WTC11 (cell line): Measurements from ENCODE around the gene RANBP10. TPM values are rescaled to one million over a fixed set of nuclear protein-coding genes. Genes with fewer than 3 reads are reported as not detected.

ENCODE experiments used
- ATAC-seq: fragments of 200-7000 bp; cut with Tn5 transposase; 2 replicates; pipeline ENCODE4 v1.10.0; 2021; ENCODE audit warnings: mild to moderate bottlenecking, moderate library complexity
- Bru-seq: library from RNA; stranded (reverse); fragments of 400-500 nt; gene quantifications from one replicate; lab custom pipeline; 2021; lab: Mats Ljungman, UMichigan
- CTCF ChIA-PET: fragments of 300-600 bp; sonication (Branson Sonifier 250); formaldehyde crosslinking; loops from one replicate; lab custom pipeline; 2021; ENCODE audit warnings: antibody characterized with exemption; lab: Charles Lee
- POLR2A ChIA-PET: fragments of 350-600 bp; sonication (Branson Sonifier 250); formaldehyde crosslinking; loops from one replicate; lab custom pipeline; 2021; ENCODE audit warnings: antibody characterized with exemption; lab: Charles Lee
- DNase-seq: peaks from one replicate; pipeline ENCODE4 v3.0.0; 2021; ENCODE audit warnings: low spot score
- H3K27ac Mint-ChIP-seq: 2 replicates; pipeline ENCODE4 v1.8.0; 2021; ENCODE audit warnings: mixed read lengths
- H3K27me3 Mint-ChIP-seq: 2 replicates; pipeline ENCODE4 v1.8.0; 2021; ENCODE audit warnings: low read depth, mild to moderate bottlenecking, moderate library complexity, mixed read lengths
- H3K36me3 Mint-ChIP-seq: 2 replicates; pipeline ENCODE4 v1.8.0; 2021; ENCODE audit warnings: mixed read lengths
- H3K4me1 Mint-ChIP-seq: 2 replicates; pipeline ENCODE4 v1.8.0; 2022; ENCODE audit warnings: mixed read lengths
- H3K4me3 Mint-ChIP-seq: 2 replicates; pipeline ENCODE4 v1.8.0; 2021; ENCODE audit warnings: mild to moderate bottlenecking, moderate library complexity, mixed read lengths
- H3K9me3 Mint-ChIP-seq: 2 replicates; pipeline ENCODE4 v1.8.0; 2021; ENCODE audit warnings: mixed read lengths
- CREB1 ChIP-seq: sonication (generic); formaldehyde crosslinking; IDR thresholded peaks from 2 replicates; pipeline ENCODE4 v1.8.0; 2023; ENCODE audit warnings: mild to moderate bottlenecking, missing genetic modification reagents
- CREM ChIP-seq: sonication (generic); formaldehyde crosslinking; IDR thresholded peaks from 2 replicates; pipeline ENCODE4 v1.8.1; 2022; ENCODE audit warnings: mild to moderate bottlenecking, missing genetic modification reagents, moderate library complexity
- GABPB1 ChIP-seq: sonication (generic); formaldehyde crosslinking; IDR thresholded peaks from 2 replicates; pipeline ENCODE4 v1.8.1; 2023; ENCODE audit warnings: mild to moderate bottlenecking, missing genetic modification reagents
- HMGA2 ChIP-seq: fragments of 250-450 bp; sonication (Bioruptor Pico); IDR thresholded peaks from 2 replicates; pipeline ENCODE4 v1.4.0; 2021; ENCODE audit warnings: mild to moderate bottlenecking, moderate library complexity
- NFYB ChIP-seq: sonication (generic); formaldehyde crosslinking; conservative IDR thresholded peaks from 2 replicates; pipeline ENCODE4 v1.8.0; 2022; ENCODE audit warnings: low read depth, missing genetic modification reagents
- RORB ChIP-seq: fragments of 250-450 bp; sonication (Bioruptor Pico); IDR thresholded peaks from 2 replicates; pipeline ENCODE4 v1.9.0; 2021; ENCODE audit warnings: mild to moderate bottlenecking
- SMAD4 ChIP-seq: sonication (generic); formaldehyde crosslinking; IDR thresholded peaks from 2 replicates; pipeline ENCODE4 v1.8.0; 2022; ENCODE audit warnings: mild to moderate bottlenecking, missing genetic modification reagents
- SP1 ChIP-seq: sonication (generic); formaldehyde crosslinking; conservative IDR thresholded peaks from 2 replicates; pipeline ENCODE4 v1.8.1; 2022; ENCODE audit warnings: missing genetic modification reagents
- TEAD1 ChIP-seq: sonication (generic); formaldehyde crosslinking; IDR thresholded peaks from 2 replicates; pipeline ENCODE4 v1.8.0; 2022; ENCODE audit warnings: mild to moderate bottlenecking, missing genetic modification reagents
- TP53 ChIP-seq: sonication (generic); formaldehyde crosslinking; IDR thresholded peaks from 2 replicates; pipeline ENCODE4 v1.8.1; 2023; ENCODE audit warnings: mild to moderate bottlenecking, missing genetic modification reagents
- ZBTB21 ChIP-seq: sonication (generic); formaldehyde crosslinking; IDR thresholded peaks from 2 replicates; pipeline ENCODE4 v1.8.1; 2023; ENCODE audit warnings: mild to moderate bottlenecking, missing genetic modification reagents, borderline replicate concordance
- ZNF138 ChIP-seq: sonication (generic); formaldehyde crosslinking; conservative IDR thresholded peaks from 2 replicates; pipeline ENCODE4 v1.8.1; 2022; ENCODE audit warnings: mild to moderate bottlenecking, moderate library complexity, missing genetic modification reagents
- ZNF263 ChIP-seq: sonication (generic); formaldehyde crosslinking; IDR thresholded peaks from 2 replicates; pipeline ENCODE4 v1.8.1; 2022; ENCODE audit warnings: low read depth, mild to moderate bottlenecking, moderate library complexity, missing genetic modification reagents
- ZNF317 ChIP-seq: sonication (generic); formaldehyde crosslinking; IDR thresholded peaks from 2 replicates; pipeline ENCODE4 v1.8.1; 2023; ENCODE audit warnings: low read depth, mild to moderate bottlenecking, moderate library complexity, missing genetic modification reagents, borderline replicate concordance
- long read RNA-seq, 3 experiments: library from RNA in 1 of 3; library from capped mRNA in 1 of 3; library from polyadenylated mRNA in 1 of 3; unstranded in 2 of 3; stranded (forward) in 1 of 3; transcript quantifications; one replicate each; pipeline ENCODE4 v2.0.0, GENCODE V29; 2021
- total RNA-seq: library from RNA; stranded (reverse); gene quantifications from 3 replicates; pipeline ENCODE4 v1.2.3, GENCODE V29; 2021
- TF ChIP-seq, protein P1 (sequence below): sonication (generic); formaldehyde crosslinking; IDR thresholded peaks from 2 replicates; pipeline ENCODE4 v1.8.0; 2022; ENCODE audit warnings: mild to moderate bottlenecking, missing genetic modification reagents
- TF ChIP-seq, protein P2 (sequence below): sonication (generic); formaldehyde crosslinking; IDR thresholded peaks from 2 replicates; pipeline ENCODE4 v1.8.1; 2023; ENCODE audit warnings: mild to moderate bottlenecking, moderate library complexity, missing genetic modification reagents
- TF ChIP-seq, protein P3 (sequence below): sonication (generic); formaldehyde crosslinking; IDR thresholded peaks from 2 replicates; pipeline ENCODE4 v1.8.1; 2023; ENCODE audit warnings: mild to moderate bottlenecking, missing genetic modification reagents
- TF ChIP-seq, protein P4 (sequence below): sonication (generic); formaldehyde crosslinking; IDR thresholded peaks from 2 replicates; pipeline ENCODE4 v1.8.1; 2023; ENCODE audit warnings: mild to moderate bottlenecking, missing genetic modification reagents, moderate library complexity

Gene RANBP10
- total RNA-seq, result 14.0 to 16.9 TPM (median 16.1 TPM) in 3 replicates
- percentile 59 among the genes with signal in this experiment for Bru-seq, nascent RNA
- long read RNA-seq, experiment 1, full-length matches to known transcripts, result 28 of 54 reads
- long read RNA-seq, experiment 1, partial matches to known transcripts, result 9 of 54 reads
- long read RNA-seq, experiment 1, other reads (novel, unspliced or antisense), result 17 of 54 reads
- long read RNA-seq, experiment 2, partial matches to known transcripts, result 1 of 13 reads
- long read RNA-seq, experiment 2, other reads (novel, unspliced or antisense), result 12 of 13 reads
- long read RNA-seq, experiment 3, partial matches to known transcripts, result 1 of 2 reads
- long read RNA-seq, experiment 3, other reads (novel, unspliced or antisense), result 1 of 2 reads

DNA sequence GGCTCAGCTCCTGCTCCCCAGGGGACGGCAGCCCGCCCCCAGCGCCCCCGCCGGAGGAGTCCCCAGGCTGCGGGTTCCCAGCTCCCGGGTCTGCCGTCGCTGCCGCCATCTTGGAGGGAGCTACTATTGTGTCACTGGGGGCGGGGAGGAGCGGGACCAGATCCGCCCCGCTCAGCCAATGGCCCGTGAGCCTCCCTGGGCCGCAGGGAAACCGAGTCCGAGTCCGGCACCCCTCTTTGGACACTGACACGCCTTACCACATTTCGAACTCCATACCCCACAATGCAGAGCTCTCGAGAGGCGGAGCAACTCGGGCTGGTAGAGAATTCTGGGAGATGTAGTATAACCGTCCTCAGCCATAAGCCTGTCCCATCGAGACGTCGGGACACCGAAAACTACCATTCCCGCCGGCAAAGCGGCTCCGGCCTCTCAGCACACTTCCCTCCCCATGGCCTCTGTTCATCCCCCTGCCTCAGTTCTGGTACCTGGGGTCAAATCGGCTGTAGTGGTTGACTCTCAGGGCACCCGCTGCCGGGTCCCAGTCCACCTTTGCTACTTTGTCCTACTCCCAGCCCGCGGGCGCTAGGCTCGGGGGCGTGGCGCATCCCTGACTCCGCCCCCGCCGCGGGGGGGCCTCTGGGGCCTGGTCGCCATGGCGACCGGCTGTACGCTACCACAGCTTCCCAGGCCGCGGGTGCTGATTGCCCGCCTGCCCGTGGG lies at the start of gene RANBP10, which contains the start of gene TSNAXIP1:
Gene RANBP10, minus strand, starts transcription at position 133 of the 720 bp plus-strand sequence. Its CDS starts 24 bp downstream, at position 109.
Gene TSNAXIP1, plus strand, starts transcription at position 462 of the 720 bp plus-strand sequence. CDS start 261 bp downstream, outside the sequence.
- Mint-ChIP-seq H3K27ac (peak within 1 kb of the TSS; percentile 92), H3K27me3 (no peaks in the 10 kb centered on the region), H3K4me1 (peaks cover 5% of the 10 kb centered on the region), H3K9me3 (no peaks in the 10 kb centered on the region), H3K36me3 (peaks cover 4% of the 10 kb centered on the region), H3K4me3 (peak within 1 kb of the TSS; percentile 92)
- ChIA-PET CTCF (interaction anchor here (0.8 to 2.9 kb wide), 27 partner anchors 9 to 522 kb away, joined by 3 to 126 read pairs (median 5); partner anchors contain the start of genes ATP6V0D1, GFOD2, NRN1L and NUTF2), POLR2A (interaction anchor here (0.6 to 1.6 kb wide), 11 partner anchors 9 to 321 kb away, joined by 3 to 11 read pairs (median 4); partner anchors contain the start of gene GFOD2)
- DNase-seq (peak; percentile 98), ATAC-seq (peak; percentile 98)
- TF ChIP-seq ZNF317 (CRISPR knock-in tag) (0 out of 2 replicates have a peak, but pooled peaks have one; percentile 39), TP53 (CRISPR knock-in tag) (no peak), GABPB1 (peak; percentile 18; the same call in 1 of the 2 replicates), SP1 (CRISPR knock-in tag) (peak; percentile 92), SMAD4 (CRISPR knock-in tag) (no peak), CREB1 (CRISPR knock-in tag) (no peak), RORB (CRISPR knock-in tag) (no peak), NFYB (CRISPR knock-in tag) (peak; percentile 61; the same call in 1 of the 2 replicates), ZBTB21 (CRISPR knock-in tag) (no peak), CREM (0 out of 2 replicates have a peak, but pooled peaks have one; percentile 32), ZNF263 (CRISPR knock-in tag) (0 out of 2 replicates have a peak, but pooled peaks have one; percentile 8), TEAD1 (CRISPR knock-in tag) (no peak), ZNF138 (no peak), HMGA2 (CRISPR knock-in tag) (no peak)
- TF ChIP-seq, protein P1, sequence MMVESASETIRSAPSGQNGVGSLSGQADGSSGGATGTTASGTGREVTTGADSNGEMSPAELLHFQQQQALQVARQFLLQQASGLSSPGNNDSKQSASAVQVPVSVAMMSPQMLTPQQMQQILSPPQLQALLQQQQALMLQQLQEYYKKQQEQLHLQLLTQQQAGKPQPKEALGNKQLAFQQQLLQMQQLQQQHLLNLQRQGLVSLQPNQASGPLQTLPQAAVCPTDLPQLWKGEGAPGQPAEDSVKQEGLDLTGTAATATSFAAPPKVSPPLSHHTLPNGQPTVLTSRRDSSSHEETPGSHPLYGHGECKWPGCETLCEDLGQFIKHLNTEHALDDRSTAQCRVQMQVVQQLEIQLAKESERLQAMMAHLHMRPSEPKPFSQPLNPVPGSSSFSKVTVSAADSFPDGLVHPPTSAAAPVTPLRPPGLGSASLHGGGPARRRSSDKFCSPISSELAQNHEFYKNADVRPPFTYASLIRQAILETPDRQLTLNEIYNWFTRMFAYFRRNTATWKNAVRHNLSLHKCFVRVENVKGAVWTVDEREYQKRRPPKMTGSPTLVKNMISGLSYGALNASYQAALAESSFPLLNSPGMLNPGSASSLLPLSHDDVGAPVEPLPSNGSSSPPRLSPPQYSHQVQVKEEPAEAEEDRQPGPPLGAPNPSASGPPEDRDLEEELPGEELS (CRISPR knock-in tag), result 0 out of 2 replicates have a peak, but pooled peaks have one; percentile 23
- TF ChIP-seq, protein P2, sequence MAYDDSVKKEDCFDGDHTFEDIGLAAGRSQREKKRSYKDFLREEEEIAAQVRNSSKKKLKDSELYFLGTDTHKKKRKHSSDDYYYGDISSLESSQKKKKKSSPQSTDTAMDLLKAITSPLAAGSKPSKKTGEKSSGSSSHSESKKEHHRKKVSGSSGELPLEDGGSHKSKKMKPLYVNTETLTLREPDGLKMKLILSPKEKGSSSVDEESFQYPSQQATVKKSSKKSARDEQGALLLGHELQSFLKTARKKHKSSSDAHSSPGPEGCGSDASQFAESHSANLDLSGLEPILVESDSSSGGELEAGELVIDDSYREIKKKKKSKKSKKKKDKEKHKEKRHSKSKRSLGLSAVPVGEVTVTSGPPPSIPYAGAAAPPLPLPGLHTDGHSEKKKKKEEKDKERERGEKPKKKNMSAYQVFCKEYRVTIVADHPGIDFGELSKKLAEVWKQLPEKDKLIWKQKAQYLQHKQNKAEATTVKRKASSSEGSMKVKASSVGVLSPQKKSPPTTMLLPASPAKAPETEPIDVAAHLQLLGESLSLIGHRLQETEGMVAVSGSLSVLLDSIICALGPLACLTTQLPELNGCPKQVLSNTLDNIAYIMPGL, result peak; percentile 74; the same call in 1 of the 2 replicates
- TF ChIP-seq, protein P3, sequence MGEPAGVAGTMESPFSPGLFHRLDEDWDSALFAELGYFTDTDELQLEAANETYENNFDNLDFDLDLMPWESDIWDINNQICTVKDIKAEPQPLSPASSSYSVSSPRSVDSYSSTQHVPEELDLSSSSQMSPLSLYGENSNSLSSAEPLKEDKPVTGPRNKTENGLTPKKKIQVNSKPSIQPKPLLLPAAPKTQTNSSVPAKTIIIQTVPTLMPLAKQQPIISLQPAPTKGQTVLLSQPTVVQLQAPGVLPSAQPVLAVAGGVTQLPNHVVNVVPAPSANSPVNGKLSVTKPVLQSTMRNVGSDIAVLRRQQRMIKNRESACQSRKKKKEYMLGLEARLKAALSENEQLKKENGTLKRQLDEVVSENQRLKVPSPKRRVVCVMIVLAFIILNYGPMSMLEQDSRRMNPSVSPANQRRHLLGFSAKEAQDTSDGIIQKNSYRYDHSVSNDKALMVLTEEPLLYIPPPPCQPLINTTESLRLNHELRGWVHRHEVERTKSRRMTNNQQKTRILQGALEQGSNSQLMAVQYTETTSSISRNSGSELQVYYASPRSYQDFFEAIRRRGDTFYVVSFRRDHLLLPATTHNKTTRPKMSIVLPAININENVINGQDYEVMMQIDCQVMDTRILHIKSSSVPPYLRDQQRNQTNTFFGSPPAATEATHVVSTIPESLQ, result no peak
- TF ChIP-seq, protein P4, sequence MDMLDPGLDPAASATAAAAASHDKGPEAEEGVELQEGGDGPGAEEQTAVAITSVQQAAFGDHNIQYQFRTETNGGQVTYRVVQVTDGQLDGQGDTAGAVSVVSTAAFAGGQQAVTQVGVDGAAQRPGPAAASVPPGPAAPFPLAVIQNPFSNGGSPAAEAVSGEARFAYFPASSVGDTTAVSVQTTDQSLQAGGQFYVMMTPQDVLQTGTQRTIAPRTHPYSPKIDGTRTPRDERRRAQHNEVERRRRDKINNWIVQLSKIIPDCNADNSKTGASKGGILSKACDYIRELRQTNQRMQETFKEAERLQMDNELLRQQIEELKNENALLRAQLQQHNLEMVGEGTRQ (CRISPR knock-in tag), result peak; percentile 36; the same call in 1 of the 2 replicates
